ENCODE data around the gene SVEP1.
"Not testable (repeated sequence)": the region's sequence is repeated elsewhere in the genome, so short reads cannot be mapped to it uniquely, and the experiment has no call there.

The SVEP1 gene

GRCh38 chr9:110370315-110370714 is 209.2 kb downstream of the SVEP1 start:
- Histone ChIP-seq H3K27me3 (peaks cover 15% of the 10 kb centered on the region), H3K4me3 (ENCODE audit: low read depth in 1 of 2, low read length in 1 of 2) (no peak overlapping the region), H3K4me1 (ENCODE audit: control insufficient read depth in 1 of 2, insufficient read depth in 1 of 2, low read depth in 1 of 2, low read length in 1 of 2) (no peaks in the 10 kb centered on the region), H3K36me3 (no peaks in the 10 kb centered on the region), H3K9me3 (no peaks in the 10 kb centered on the region), H3K27ac (no peak overlapping the region)
- TF ChIP-seq CTCF (IDR thresholded peaks at IDR 0.05) = no peak

GRCh38 chr9:110364451-110364850 is 215.1 kb downstream of the SVEP1 start:
- H3K27ac ChIP-seq = no peak overlapping the region

GRCh38 chr9:110358992-110359391 is 220.5 kb downstream of the SVEP1 start:
- H3K27me3 ChIP-seq, H3K9me3 ChIP-seq, H3K27ac ChIP-seq: not testable (repeated sequence)

More at GRCh38 chr9:110364451-110364850, 215.1 kb downstream of the SVEP1 start:
- H3K27me3 ChIP-seq = no peaks in the 10 kb centered on the region
- H3K4me3 ChIP-seq (ENCODE audit: low read depth in 1 of 2, low read length in 1 of 2) = no peak overlapping the region
- TF ChIP-seq CTCF (IDR thresholded peaks at IDR 0.05) = no peak
- no peaks in the 10 kb centered on the region for H3K36me3 ChIP-seq
- H3K9me3 ChIP-seq = no peaks in the 10 kb centered on the region
- no peaks in the 10 kb centered on the region for H3K4me1 ChIP-seq (ENCODE audit: control insufficient read depth in 1 of 2, insufficient read depth in 1 of 2, low read depth in 1 of 2, low read length in 1 of 2)

GRCh38 chr9:110357505-110357904 is 222.0 kb downstream of the SVEP1 start:
- Histone ChIP-seq H3K4me1 (ENCODE audit: control insufficient read depth in 1 of 2, insufficient read depth in 1 of 2, low read depth in 1 of 2, low read length in 1 of 2) (peaks cover 0 to 4% of the 10 kb centered on the region in 2 experiments), H3K27me3 (no peaks in the 10 kb centered on the region), H3K36me3 (no peaks in the 10 kb centered on the region), H3K27ac (no peak overlapping the region), H3K4me3 (ENCODE audit: low read depth in 1 of 2, low read length in 1 of 2) (no peak overlapping the region), H3K9me3 (no peaks in the 10 kb centered on the region)
- TF ChIP-seq CTCF (IDR thresholded peaks at IDR 0.05) = no peak

More at GRCh38 chr9:110358992-110359391, 220.5 kb downstream of the SVEP1 start:
- H3K4me1 ChIP-seq (ENCODE audit: control insufficient read depth in 1 of 2, insufficient read depth in 1 of 2, low read depth in 1 of 2, low read length in 1 of 2); H3K4me3 ChIP-seq (ENCODE audit: low read depth in 1 of 2, low read length in 1 of 2); H3K36me3 ChIP-seq: not testable (repeated sequence)

GRCh38 chr9:110356639-110357395 is 222.7 kb downstream of the SVEP1 start:
- H3K27ac ChIP-seq = peak overlapping the region; percentile 7
- H3K27me3 ChIP-seq = no peaks in the 10 kb centered on the region
- H3K4me1 ChIP-seq (ENCODE audit: control insufficient read depth in 1 of 2, insufficient read depth in 1 of 2, low read depth in 1 of 2, low read length in 1 of 2) = peaks cover 0 to 4% of the 10 kb centered on the region in 2 experiments
- H3K36me3 ChIP-seq = no peaks in the 10 kb centered on the region
- no peak overlapping the region for H3K4me3 ChIP-seq (ENCODE audit: low read depth in 1 of 2, low read length in 1 of 2)
- TF ChIP-seq CTCF (IDR thresholded peaks at IDR 0.05) = no peak
- no peaks in the 10 kb centered on the region for H3K9me3 ChIP-seq

GRCh38 chr9:110355911-110356310 is 223.6 kb downstream of the SVEP1 start:
- H3K4me3 ChIP-seq (ENCODE audit: low read depth in 1 of 2, low read length in 1 of 2) = no peak overlapping the region
- no peaks in the 10 kb centered on the region for H3K36me3 ChIP-seq
- H3K4me1 ChIP-seq (ENCODE audit: control insufficient read depth in 1 of 2, insufficient read depth in 1 of 2, low read depth in 1 of 2, low read length in 1 of 2) = peaks cover 0 to 4% of the 10 kb centered on the region in 2 experiments
- H3K27me3 ChIP-seq = no peaks in the 10 kb centered on the region
- TF ChIP-seq CTCF (IDR thresholded peaks at IDR 0.05) = no peak
- H3K9me3 ChIP-seq = no peaks in the 10 kb centered on the region
- H3K27ac ChIP-seq = peak overlapping the region; percentile 20

All from neutrophil (primary cell).